Measurements from ENCODE around the gene FGF12. TPM values are rescaled to one million over a fixed set of nuclear protein-coding genes. Genes with fewer than 3 reads are reported as not detected.
A peak's percentile ranks its signal among the peaks of the same experiment; 100 is the strongest.

The FGF12 gene
- total RNA-seq, 1 donor from 2014 or later: not detected

GRCh38 chr3:192444096-192444790 is 283.1 kb downstream of the FGF12 start:
- Mint-ChIP-seq H3K9me3 (no peaks in the 10 kb centered on the region), H3K4me1 (ENCODE audit: low read depth) (no peaks in the 10 kb centered on the region), H3K36me3 (ENCODE audit: low read depth) (no peaks in the 10 kb centered on the region), H3K4me3 (no peak overlapping the region), H3K27ac (no peak overlapping the region), H3K27me3 (ENCODE audit: insufficient read depth) (peaks cover 3% of the 10 kb centered on the region)
- intact Hi-C loops (cut with micrococcal nuclease): loop anchor here (1.0 to 5.0 kb wide), 3 partner anchors 256 to 1562 kb away; no protein-coding TSS in a partner anchor
- peak; percentile 33 for DNase-seq (ENCODE audit: low spot score)

GRCh38 chr3:192435241-192435640 is 292.1 kb downstream of the FGF12 start:
- Mint-ChIP-seq H3K4me1 (ENCODE audit: low read depth) (no peaks in the 10 kb centered on the region), H3K4me3 (no peak overlapping the region), H3K27ac (no peak overlapping the region), H3K27me3 (ENCODE audit: insufficient read depth) (peaks cover 3% of the 10 kb centered on the region), H3K9me3 (no peaks in the 10 kb centered on the region), H3K36me3 (ENCODE audit: low read depth) (no peaks in the 10 kb centered on the region)
- intact Hi-C loops (cut with micrococcal nuclease): no loop called here
- no peak for DNase-seq (ENCODE audit: low spot score)

- Mint-ChIP-seq H3K27ac (no peak overlapping the region), H3K36me3 (ENCODE audit: low read depth) (no peaks in the 10 kb centered on the region), H3K27me3 (ENCODE audit: insufficient read depth) (peaks cover 3% of the 10 kb centered on the region), H3K4me3 (no peak overlapping the region), H3K9me3 (no peaks in the 10 kb centered on the region), H3K4me1 (ENCODE audit: low read depth) (no peaks in the 10 kb centered on the region)
- DNase-seq (ENCODE audit: low spot score): no peak
- intact Hi-C loops (cut with micrococcal nuclease): no loop called here
Measured at GRCh38 chr3:192434186-192434585, 293.2 kb downstream of the FGF12 start.

- intact Hi-C loops (cut with micrococcal nuclease): no loop called here
- no peaks in the 10 kb centered on the region for H3K36me3 Mint-ChIP-seq (ENCODE audit: low read depth)
- H3K4me1 Mint-ChIP-seq (ENCODE audit: low read depth): no peaks in the 10 kb centered on the region
- H3K27me3 Mint-ChIP-seq (ENCODE audit: insufficient read depth): peaks cover 3% of the 10 kb centered on the region
- no peak for DNase-seq (ENCODE audit: low spot score)
- no peaks in the 10 kb centered on the region for H3K9me3 Mint-ChIP-seq
- H3K4me3 Mint-ChIP-seq: no peak overlapping the region
- H3K27ac Mint-ChIP-seq: no peak overlapping the region
Measured at GRCh38 chr3:192433704-192434103, 293.6 kb downstream of the FGF12 start.

- intact Hi-C loops (cut with micrococcal nuclease): loop anchor here (2.0 kb wide), 1 partner anchor 234 kb away; no protein-coding TSS in a partner anchor
- H3K9me3 Mint-ChIP-seq: no peaks in the 10 kb centered on the region
- H3K27ac Mint-ChIP-seq: no peak overlapping the region
- no peaks in the 10 kb centered on the region for H3K36me3 Mint-ChIP-seq (ENCODE audit: low read depth)
- DNase-seq (ENCODE audit: low spot score): no peak
- no peaks in the 10 kb centered on the region for H3K4me1 Mint-ChIP-seq (ENCODE audit: low read depth)
- peaks cover 4% of the 10 kb centered on the region for H3K27me3 Mint-ChIP-seq (ENCODE audit: insufficient read depth)
- no peak overlapping the region for H3K4me3 Mint-ChIP-seq
Measured at GRCh38 chr3:192422997-192423342, 304.4 kb downstream of the FGF12 start.

GRCh38 chr3:192422321-192422996 is 304.9 kb downstream of the FGF12 start:
- Mint-ChIP-seq H3K27ac (no peak overlapping the region), H3K36me3 (ENCODE audit: low read depth) (no peaks in the 10 kb centered on the region), H3K9me3 (no peaks in the 10 kb centered on the region), H3K4me3 (no peak overlapping the region), H3K27me3 (ENCODE audit: insufficient read depth) (peaks cover 4% of the 10 kb centered on the region), H3K4me1 (ENCODE audit: low read depth) (no peaks in the 10 kb centered on the region)
- DNase-seq (ENCODE audit: low spot score): no peak
- intact Hi-C loops (cut with micrococcal nuclease): loop anchor here (2.0 kb wide), 1 partner anchor 234 kb away; no protein-coding TSS in a partner anchor

- DNase-seq (ENCODE audit: low spot score): no peak
- no peak overlapping the region for H3K4me3 Mint-ChIP-seq
- H3K36me3 Mint-ChIP-seq (ENCODE audit: low read depth): no peaks in the 10 kb centered on the region
- peaks cover 2% of the 10 kb centered on the region for H3K27me3 Mint-ChIP-seq (ENCODE audit: insufficient read depth)
- intact Hi-C loops (cut with micrococcal nuclease): no loop called here
- no peaks in the 10 kb centered on the region for H3K9me3 Mint-ChIP-seq
- H3K4me1 Mint-ChIP-seq (ENCODE audit: low read depth): no peaks in the 10 kb centered on the region
- no peak overlapping the region for H3K27ac Mint-ChIP-seq
Measured at GRCh38 chr3:192419312-192419711, 308.0 kb downstream of the FGF12 start.

- Mint-ChIP-seq H3K27me3 (ENCODE audit: insufficient read depth) (peaks cover 2% of the 10 kb centered on the region), H3K36me3 (ENCODE audit: low read depth) (no peaks in the 10 kb centered on the region), H3K9me3 (no peaks in the 10 kb centered on the region), H3K4me1 (ENCODE audit: low read depth) (no peaks in the 10 kb centered on the region), H3K27ac (no peak overlapping the region), H3K4me3 (no peak overlapping the region)
- DNase-seq (ENCODE audit: low spot score): no peak
- intact Hi-C loops (cut with micrococcal nuclease): no loop called here
Measured at GRCh38 chr3:192417559-192418055, 309.7 kb downstream of the FGF12 start.

- H3K9me3 Mint-ChIP-seq: no peaks in the 10 kb centered on the region
- no peaks in the 10 kb centered on the region for H3K4me1 Mint-ChIP-seq (ENCODE audit: low read depth)
- peaks cover 7% of the 10 kb centered on the region for H3K27me3 Mint-ChIP-seq (ENCODE audit: insufficient read depth)
- no peak overlapping the region for H3K4me3 Mint-ChIP-seq
- H3K27ac Mint-ChIP-seq: no peak overlapping the region
- no peaks in the 10 kb centered on the region for H3K36me3 Mint-ChIP-seq (ENCODE audit: low read depth)
- intact Hi-C loops (cut with micrococcal nuclease): no loop called here
- DNase-seq (ENCODE audit: low spot score): no peak
Measured at GRCh38 chr3:192417017-192417416, 310.3 kb downstream of the FGF12 start.

- DNase-seq (ENCODE audit: low spot score): no peak
- peaks cover 32% of the 10 kb centered on the region for H3K27me3 Mint-ChIP-seq (ENCODE audit: insufficient read depth)
- H3K4me3 Mint-ChIP-seq: no peak overlapping the region
- no peak overlapping the region for H3K27ac Mint-ChIP-seq
- intact Hi-C loops (cut with micrococcal nuclease): no loop called here
- no peaks in the 10 kb centered on the region for H3K9me3 Mint-ChIP-seq
- no peaks in the 10 kb centered on the region for H3K36me3 Mint-ChIP-seq (ENCODE audit: low read depth)
- H3K4me1 Mint-ChIP-seq (ENCODE audit: low read depth): no peaks in the 10 kb centered on the region
Measured at GRCh38 chr3:192413461-192413860, 313.9 kb downstream of the FGF12 start.

GRCh38 chr3:192410684-192410960 is 316.7 kb downstream of the FGF12 start:
- Mint-ChIP-seq H3K27me3 (ENCODE audit: insufficient read depth) (peaks cover 43% of the 10 kb centered on the region), H3K9me3 (no peaks in the 10 kb centered on the region), H3K36me3 (ENCODE audit: low read depth) (no peaks in the 10 kb centered on the region), H3K27ac (no peak overlapping the region), H3K4me1 (ENCODE audit: low read depth) (no peaks in the 10 kb centered on the region), H3K4me3 (no peak overlapping the region)
- DNase-seq (ENCODE audit: low spot score): no peak
- intact Hi-C loops (cut with micrococcal nuclease): no loop called here

- Mint-ChIP-seq H3K4me3 (no peak overlapping the region), H3K4me1 (ENCODE audit: low read depth) (no peaks in the 10 kb centered on the region), H3K9me3 (no peaks in the 10 kb centered on the region), H3K27ac (no peak overlapping the region), H3K36me3 (ENCODE audit: low read depth) (no peaks in the 10 kb centered on the region), H3K27me3 (ENCODE audit: insufficient read depth) (peaks cover 44% of the 10 kb centered on the region)
- intact Hi-C loops (cut with micrococcal nuclease): no loop called here
- no peak for DNase-seq (ENCODE audit: low spot score)
Measured at GRCh38 chr3:192409838-192410683, 317.3 kb downstream of the FGF12 start.

All from activated T-helper 1 cell treated with anti-CD3 and anti-CD28 coated beads, Interleukin-12 subunit alpha, Interleukin-12 subunit beta, Interleukin-2, Interleukin-4 antibody, amounts not matched to agents 30 ng/mL and 10 ng/mL and 1 ng/mL, durations not matched to agents 14 hours and 24 hours and 36 hours (primary cell).